Muscle layer of colon (tissue), 2 donors: ENCODE results near the gene HNRNPA2B1.

ENCODE experiments used
- H3K27ac ChIP-seq: one replicate; pipeline ENCODE4 v1.7.0; 2013; ENCODE audit warnings: low read depth, mild to moderate bottlenecking, low read length, moderate library complexity
- H3K27me3 ChIP-seq, 2 donors: one replicate each; pipeline ENCODE4 v1.7.0; 2013; ENCODE audit warnings: low read length in 2 of 2, mild to moderate bottlenecking in 2 of 2; ENCODE audit not compliant: insufficient read depth in 2 of 2, control insufficient read depth in 1 of 2
- H3K36me3 ChIP-seq: one replicate; pipeline ENCODE4 v1.7.0; 2013; ENCODE audit warnings: mild to moderate bottlenecking, low read length; ENCODE audit not compliant: insufficient read depth
- H3K4me1 ChIP-seq: one replicate; pipeline ENCODE4 v1.7.0; 2013; ENCODE audit warnings: mild to moderate bottlenecking, low read length; ENCODE audit not compliant: insufficient read depth
- H3K4me3 ChIP-seq, 2 donors: one replicate each; pipeline ENCODE4 v1.7.0; 2013; ENCODE audit warnings: low read length in 2 of 2, low read depth in 1 of 2, mild to moderate bottlenecking in 1 of 2, moderate library complexity in 1 of 2
- H3K9ac ChIP-seq: one replicate; pipeline ENCODE4 v1.7.0; 2013; ENCODE audit warnings: low read length
- H3K9me3 ChIP-seq: one replicate; pipeline ENCODE4 v1.7.0; 2013; ENCODE audit warnings: mild to moderate bottlenecking, low read length
- donor health status: abdominal sarcoma.
- donor health status: Adenocarcinoma of cecum.

The HNRNPA2B1 gene

GRCh38 chr7:26200444-26201246 lies at the start of gene HNRNPA2B1:
Gene HNRNPA2B1 (minus strand): TSS chr7:26200746. CDS start chr7:26200577, 169 bp downstream.
- peak within 1 kb of the TSS; percentile 90 to 99 for H3K4me3 ChIP-seq
- peaks cover 18% of the 10 kb centered on the region for H3K36me3 ChIP-seq
- H3K9me3 ChIP-seq = no peaks in the 10 kb centered on the region
- H3K4me1 ChIP-seq = peaks cover 45% of the 10 kb centered on the region
- H3K27ac ChIP-seq = peak within 1 kb of the TSS; percentile 100
- no peaks in the 10 kb centered on the region for H3K27me3 ChIP-seq
- peak within 1 kb of the TSS; percentile 100 for H3K9ac ChIP-seq

- Histone ChIP-seq H3K4me3 (no peak overlapping the region), H3K9me3 (no peaks in the 10 kb centered on the region), H3K4me1 (no peaks in the 10 kb centered on the region), H3K27ac (no peak overlapping the region), H3K36me3 (no peaks in the 10 kb centered on the region), H3K9ac (no peak overlapping the region), H3K27me3 (no peaks in the 10 kb centered on the region)
Observed at GRCh38 chr7:26250239-26250638, 49.7 kb upstream of the HNRNPA2B1 start.

- no peak overlapping the region for H3K27ac ChIP-seq
- no peak overlapping the region for H3K9ac ChIP-seq
- H3K27me3 ChIP-seq = no peaks in the 10 kb centered on the region
- H3K4me3 ChIP-seq = no peak overlapping the region
- H3K36me3 ChIP-seq = no peaks in the 10 kb centered on the region
- no peaks in the 10 kb centered on the region for H3K9me3 ChIP-seq
- H3K4me1 ChIP-seq = no peaks in the 10 kb centered on the region
Observed at GRCh38 chr7:26245150-26245549, 44.6 kb upstream of the HNRNPA2B1 start.

DNA sequence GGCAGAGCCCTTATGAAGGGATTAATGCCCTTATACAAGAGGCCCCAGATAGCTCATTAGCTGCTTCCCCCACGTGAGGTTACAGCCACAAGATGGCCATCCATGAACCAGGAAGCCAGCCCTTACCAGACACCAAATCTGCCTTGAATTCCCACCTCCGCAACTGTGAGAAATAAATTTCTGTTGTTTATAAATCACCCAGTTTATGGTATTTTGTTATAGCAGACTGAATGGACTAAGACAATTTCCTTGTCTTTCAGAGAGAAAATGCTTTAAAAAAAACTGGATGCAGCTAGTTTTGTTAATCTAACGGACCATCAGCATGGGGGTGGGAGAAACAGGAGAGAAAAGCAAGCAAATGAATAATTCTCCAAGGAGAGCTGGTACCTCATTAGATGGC lies 37.5 kb upstream of the HNRNPA2B1 start:
- no peaks in the 10 kb centered on the region for H3K4me1 ChIP-seq
- no peaks in the 10 kb centered on the region for H3K9me3 ChIP-seq
- H3K27ac ChIP-seq = no peak overlapping the region
- H3K9ac ChIP-seq = no peak overlapping the region
- H3K36me3 ChIP-seq = no peaks in the 10 kb centered on the region
- no peak overlapping the region for H3K4me3 ChIP-seq
- H3K27me3 ChIP-seq = no peaks in the 10 kb centered on the region

DNA sequence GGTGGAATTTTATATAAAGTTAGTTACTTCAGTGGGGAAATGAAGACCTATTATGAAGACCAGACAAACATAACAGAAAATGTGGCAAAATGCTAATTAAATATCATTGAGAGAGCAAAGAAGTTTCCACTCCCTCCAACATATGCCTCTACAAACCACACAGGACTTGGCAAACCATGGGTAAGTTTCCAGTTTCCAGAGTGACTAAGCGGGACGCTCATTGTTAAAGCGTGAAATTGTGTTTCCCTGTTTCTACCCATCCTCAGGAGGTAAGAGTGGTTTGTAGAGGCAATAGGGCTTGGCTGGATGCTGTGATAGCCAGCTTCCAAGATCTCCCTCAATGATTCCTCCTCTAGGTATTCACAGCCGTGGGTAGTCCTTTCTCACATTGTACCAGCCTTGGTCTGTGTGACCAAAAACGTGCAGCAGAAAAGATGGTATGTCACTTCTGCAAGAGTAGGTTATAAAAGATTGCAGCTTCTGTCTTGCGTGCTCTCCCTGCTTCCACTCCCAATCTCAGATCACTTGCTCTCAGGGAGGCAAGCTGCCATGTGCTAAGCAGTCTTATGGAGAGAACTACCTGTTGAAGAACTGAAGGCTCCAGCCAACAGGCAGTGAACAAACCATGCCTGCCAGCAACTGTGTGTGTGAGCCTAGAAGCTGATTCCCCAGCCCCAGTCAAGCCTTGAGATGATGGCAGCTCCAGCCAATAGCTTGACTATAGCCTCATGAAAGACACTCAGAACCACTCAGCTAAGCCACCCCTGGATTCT lies 36.7 kb upstream of the HNRNPA2B1 start:
- Histone ChIP-seq H3K4me3 (no peak overlapping the region), H3K9ac (no peak overlapping the region), H3K27ac (no peak overlapping the region), H3K27me3 (no peaks in the 10 kb centered on the region), H3K4me1 (no peaks in the 10 kb centered on the region), H3K9me3 (no peaks in the 10 kb centered on the region), H3K36me3 (no peaks in the 10 kb centered on the region)

- Histone ChIP-seq H3K4me1 (no peaks in the 10 kb centered on the region), H3K36me3 (no peaks in the 10 kb centered on the region), H3K27me3 (no peaks in the 10 kb centered on the region), H3K27ac (no peak overlapping the region), H3K9me3 (no peaks in the 10 kb centered on the region), H3K4me3 (no peak overlapping the region), H3K9ac (no peak overlapping the region)
Observed at GRCh38 chr7:26233902-26234511, 33.5 kb upstream of the HNRNPA2B1 start.

DNA sequence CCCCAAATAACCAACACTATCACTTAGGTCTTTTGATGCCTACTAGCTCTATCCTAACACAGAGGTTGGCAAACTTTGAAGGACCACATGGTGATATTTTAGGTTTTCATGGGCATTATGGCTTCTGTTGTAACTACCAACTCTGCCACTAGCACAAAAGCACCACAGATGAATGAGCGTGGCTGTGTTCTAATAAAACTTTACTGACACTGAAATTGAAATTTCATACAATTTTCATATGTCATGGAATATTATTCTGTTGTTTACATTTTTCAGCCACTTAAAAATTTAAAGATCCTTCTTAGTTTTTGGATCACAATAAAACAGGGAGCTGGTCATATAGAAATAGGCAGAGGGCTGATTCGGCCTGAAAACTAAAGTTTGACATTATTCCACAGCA lies 27.4 kb upstream of the HNRNPA2B1 start:
- Histone ChIP-seq H3K9me3 (no peaks in the 10 kb centered on the region), H3K9ac (no peak overlapping the region), H3K27me3 (no peaks in the 10 kb centered on the region), H3K4me1 (no peaks in the 10 kb centered on the region), H3K36me3 (no peaks in the 10 kb centered on the region), H3K27ac (no peak overlapping the region), H3K4me3 (no peak overlapping the region)

- Histone ChIP-seq H3K4me3 (no peak overlapping the region), H3K9me3 (no peaks in the 10 kb centered on the region), H3K27me3 (no peaks in the 10 kb centered on the region), H3K27ac (no peak overlapping the region), H3K9ac (no peak overlapping the region), H3K4me1 (no peaks in the 10 kb centered on the region), H3K36me3 (no peaks in the 10 kb centered on the region)
Observed at GRCh38 chr7:26224359-26224758, 23.8 kb upstream of the HNRNPA2B1 start.

GRCh38 chr7:26216049-26216448 lies 15.5 kb upstream of the HNRNPA2B1 start:
- no peak overlapping the region for H3K27ac ChIP-seq
- H3K27me3 ChIP-seq = no peaks in the 10 kb centered on the region
- no peaks in the 10 kb centered on the region for H3K9me3 ChIP-seq
- peaks cover 18% of the 10 kb centered on the region for H3K36me3 ChIP-seq
- no peak overlapping the region for H3K9ac ChIP-seq
- no peaks in the 10 kb centered on the region for H3K4me1 ChIP-seq
- H3K4me3 ChIP-seq = no peak overlapping the region

DNA sequence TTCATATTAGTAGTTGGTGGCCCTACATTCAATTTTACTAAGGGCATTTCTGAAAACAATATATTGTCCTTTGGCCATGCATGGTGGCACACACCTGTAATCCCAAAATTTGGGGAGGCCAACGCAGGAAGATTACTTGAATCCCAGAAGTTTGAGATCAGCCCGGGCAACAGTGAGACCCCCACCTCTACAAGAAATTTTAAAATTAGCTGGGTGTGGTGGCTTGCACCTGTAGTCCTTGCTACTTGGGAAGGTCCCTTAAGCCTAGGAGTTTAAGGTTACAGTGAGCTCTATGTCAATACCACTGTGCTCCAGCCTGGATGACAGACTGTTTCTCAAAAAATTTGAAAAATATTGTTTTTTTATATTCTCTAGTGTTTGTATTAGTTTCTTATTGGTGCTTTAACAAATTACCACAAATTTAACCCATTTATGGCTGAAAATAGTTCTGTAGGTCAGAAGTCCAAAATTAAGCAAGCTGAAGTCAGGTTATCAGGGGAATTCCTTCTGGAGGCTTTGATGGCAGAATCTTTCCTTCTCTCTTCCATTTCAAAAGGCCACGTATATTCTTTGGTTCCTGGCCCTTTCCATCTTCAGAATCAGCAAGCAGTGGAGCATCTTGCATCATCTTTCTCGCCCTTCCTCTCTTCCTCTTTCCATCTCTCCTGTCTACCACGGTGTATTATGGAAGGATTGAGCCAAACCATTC lies 13.4 kb upstream of the HNRNPA2B1 start:
- Histone ChIP-seq H3K9ac (no peak overlapping the region), H3K36me3 (peaks cover 37% of the 10 kb centered on the region), H3K4me1 (no peaks in the 10 kb centered on the region), H3K4me3 (no peak overlapping the region), H3K9me3 (no peaks in the 10 kb centered on the region), H3K27ac (no peak overlapping the region), H3K27me3 (no peaks in the 10 kb centered on the region)
